NCI-H2107 treated with DMSO at 0.1 percent for 48 hours (cell line): ENCODE measurements around the gene PLA1A.
"Not testable (repeated sequence)": the region's sequence is repeated elsewhere in the genome, so short reads cannot be mapped to it uniquely, and the experiment has no call there.

Source experiments
- DNase-seq: peaks from one replicate; lab custom pipeline; 2025; ENCODE audit not compliant: unreplicated experiment; lab: John Stamatoyannopoulos, UW

The PLA1A gene

DNA sequence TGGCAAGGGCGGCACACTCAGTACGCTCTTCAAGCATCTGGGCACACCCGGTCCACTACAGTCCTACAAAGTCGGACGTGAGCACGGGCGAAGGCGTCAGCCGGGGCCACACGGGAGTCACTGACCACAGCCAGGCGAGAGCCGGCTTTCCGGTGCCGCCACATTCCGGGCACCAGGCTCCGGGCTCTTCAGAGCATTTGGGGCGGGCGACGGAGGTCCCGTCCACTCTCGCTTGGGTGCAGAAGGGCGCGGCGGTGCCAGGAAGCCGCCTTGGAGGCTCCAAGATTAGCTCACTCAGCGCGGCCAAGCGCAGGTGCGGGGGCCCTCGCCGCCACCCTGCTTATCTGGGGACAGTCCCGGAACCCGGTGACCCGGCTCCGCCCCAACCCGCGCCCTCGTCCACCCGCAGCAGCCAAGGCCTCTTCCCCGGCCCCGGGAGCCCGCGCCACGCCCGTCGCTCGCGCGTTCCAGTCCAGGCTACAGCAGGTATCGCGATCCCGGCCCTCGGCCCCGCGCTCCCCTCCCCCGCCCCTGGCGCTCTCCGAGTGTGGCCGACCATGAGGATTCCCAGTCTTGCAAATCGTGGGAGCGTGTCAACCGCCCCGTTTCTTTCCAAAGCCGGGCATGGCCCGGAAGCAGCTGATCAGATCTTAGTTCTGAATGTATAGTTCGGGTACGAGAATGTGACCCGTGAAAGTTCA is 18.2 kb upstream of the PLA1A start, which contains the start of gene ADPRH:
TSS of gene ADPRH (plus strand) at position 127 of the 701 bp plus-strand sequence. CDS start 2,678 bp downstream, outside the sequence.
- DNase-seq, result no peak

GRCh38 chr3:119580067-119580760 is 17.5 kb upstream of the PLA1A start:
- no peak for DNase-seq

- no peak for DNase-seq
These were observed 15.5 kb upstream of the PLA1A start for GRCh38 chr3:119582178-119582577.

- no peak for DNase-seq
These were observed 12.5 kb upstream of the PLA1A start for GRCh38 chr3:119585208-119585607.

DNA sequence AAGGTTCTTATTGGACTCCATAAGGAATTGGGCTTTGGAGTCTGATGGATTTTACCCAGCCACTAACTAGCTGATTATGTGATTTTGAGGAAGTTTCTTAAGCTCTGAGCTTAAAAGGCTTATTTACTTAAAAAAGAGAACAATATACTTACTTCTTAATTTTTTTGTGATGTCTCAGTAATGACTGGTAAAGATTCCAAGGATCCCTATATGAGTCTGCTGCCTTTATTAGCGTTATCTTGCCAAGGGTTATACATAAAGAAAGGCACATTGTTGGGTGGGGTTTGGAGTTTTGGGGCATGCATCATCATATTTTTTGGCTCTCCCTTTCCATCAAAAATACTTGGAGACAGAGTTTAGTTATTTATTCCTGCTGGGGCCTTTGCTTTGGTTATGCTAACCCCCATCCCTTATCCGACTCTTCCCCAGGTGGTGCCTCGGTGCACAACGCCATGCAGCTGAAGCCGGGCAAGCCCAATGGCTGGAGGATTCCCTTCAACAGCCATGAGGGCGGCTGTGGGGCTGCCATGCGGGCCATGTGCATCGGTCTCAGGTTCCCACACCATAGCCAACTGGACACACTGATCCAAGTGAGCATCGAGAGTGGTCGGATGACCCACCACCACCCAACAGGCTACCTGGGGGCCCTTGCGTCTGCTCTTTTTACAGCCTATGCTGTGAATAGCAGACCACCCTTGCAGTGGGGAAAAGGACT is 11.7 kb upstream of the PLA1A start:
- DNase-seq, result no peak

DNA sequence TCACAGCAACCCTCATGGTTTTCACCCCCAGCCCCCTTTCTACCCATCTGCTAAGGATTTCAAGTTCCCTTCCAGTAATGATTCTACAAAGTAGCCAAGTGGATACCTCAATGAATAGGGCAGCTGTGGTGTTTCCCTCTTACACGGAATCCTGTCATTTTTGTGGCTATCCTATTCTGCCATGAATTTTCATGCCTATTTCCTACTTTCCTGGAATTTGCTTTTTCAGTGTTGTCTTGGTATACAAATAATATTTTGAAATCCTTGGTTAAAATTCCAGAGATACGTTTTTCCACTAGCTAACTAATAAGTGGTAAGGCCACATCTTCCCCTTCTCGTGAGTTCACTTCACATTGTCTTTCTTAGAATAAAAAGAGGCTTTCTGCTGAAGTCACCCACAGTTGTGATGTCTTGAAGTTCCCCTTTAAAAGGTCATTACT is 10.9 kb upstream of the PLA1A start:
- DNase-seq, result no peak

- DNase-seq, result no peak
These were observed 9.6 kb upstream of the PLA1A start for GRCh38 chr3:119588112-119588511.

- no peak for DNase-seq
These were observed 8.4 kb upstream of the PLA1A start for GRCh38 chr3:119589102-119589773.

GRCh38 chr3:119590706-119591105 is 7.0 kb upstream of the PLA1A start:
- no peak for DNase-seq

GRCh38 chr3:119592861-119593260 is 4.8 kb upstream of the PLA1A start:
- DNase-seq, result no peak

- DNase-seq, result no peak
These were observed 3.6 kb upstream of the PLA1A start for GRCh38 chr3:119594066-119594465.

GRCh38 chr3:119594929-119595328 is 2.8 kb upstream of the PLA1A start:
- DNase-seq, result not testable (repeated sequence)

DNA sequence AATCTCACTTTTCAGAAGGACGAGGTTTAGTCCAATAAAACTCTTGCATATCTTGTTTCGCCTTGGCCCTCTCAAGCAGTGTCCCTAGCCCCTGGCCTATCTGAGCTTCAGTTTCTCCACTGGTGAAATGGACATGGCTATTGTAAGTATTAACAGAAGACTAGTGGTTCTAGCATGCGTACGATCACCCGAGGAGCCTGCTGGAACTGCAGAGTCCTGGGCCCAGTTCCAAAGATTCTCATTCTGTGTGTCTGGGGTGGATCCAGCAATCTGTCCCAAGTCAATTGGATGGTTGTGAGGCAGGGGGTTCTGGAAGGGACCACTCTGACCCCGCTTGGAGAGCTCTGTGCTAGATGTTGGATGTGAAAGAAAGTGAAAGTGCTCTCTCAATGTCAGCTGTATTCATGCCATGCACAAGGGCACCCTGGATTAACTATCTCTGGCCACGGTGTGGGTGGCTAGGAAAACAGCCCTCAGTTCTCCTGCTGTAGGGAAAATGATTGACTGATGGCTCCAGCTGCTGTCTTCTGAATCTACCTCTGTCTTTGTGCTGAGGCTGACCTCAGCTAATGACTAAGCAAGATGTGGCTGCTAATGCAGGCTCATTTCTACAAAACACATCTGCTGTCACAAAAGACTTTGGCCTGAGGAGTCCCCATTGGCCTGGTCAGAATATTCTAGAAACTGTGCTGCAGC is 1.9 kb upstream of the PLA1A start:
- no peak for DNase-seq

- DNase-seq, result no peak
These were observed 1.3 kb upstream of the PLA1A start for GRCh38 chr3:119596398-119596797.

- DNase-seq, result no peak
These were observed 869 bp downstream of the PLA1A start for GRCh38 chr3:119598410-119599098.

GRCh38 chr3:119599558-119600174 is 2.0 kb downstream of the PLA1A start:
- DNase-seq, result no peak

DNA sequence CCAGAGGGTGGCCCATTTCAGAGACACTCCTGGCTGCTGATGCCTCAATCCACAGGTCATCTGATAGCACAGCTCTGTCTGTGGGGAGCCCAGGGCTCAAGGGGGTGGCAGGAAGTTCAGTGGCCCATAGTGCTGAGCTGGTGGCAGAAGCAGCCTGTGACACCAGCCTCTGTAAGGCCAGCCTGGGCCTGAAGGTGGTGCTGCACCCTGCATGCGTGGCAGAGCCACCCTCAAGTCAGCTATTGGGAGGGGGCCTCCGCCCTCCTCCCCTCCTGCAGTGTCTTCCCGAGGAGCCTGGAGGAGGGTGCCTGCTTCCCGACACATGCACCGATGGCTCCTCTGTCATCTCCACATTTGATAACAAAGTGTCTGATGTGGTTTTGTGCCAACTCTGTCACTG is 3.0 kb downstream of the PLA1A start:
- DNase-seq, result no peak

- DNase-seq, result no peak
These were observed 3.5 kb downstream of the PLA1A start for GRCh38 chr3:119601154-119601553.

DNA sequence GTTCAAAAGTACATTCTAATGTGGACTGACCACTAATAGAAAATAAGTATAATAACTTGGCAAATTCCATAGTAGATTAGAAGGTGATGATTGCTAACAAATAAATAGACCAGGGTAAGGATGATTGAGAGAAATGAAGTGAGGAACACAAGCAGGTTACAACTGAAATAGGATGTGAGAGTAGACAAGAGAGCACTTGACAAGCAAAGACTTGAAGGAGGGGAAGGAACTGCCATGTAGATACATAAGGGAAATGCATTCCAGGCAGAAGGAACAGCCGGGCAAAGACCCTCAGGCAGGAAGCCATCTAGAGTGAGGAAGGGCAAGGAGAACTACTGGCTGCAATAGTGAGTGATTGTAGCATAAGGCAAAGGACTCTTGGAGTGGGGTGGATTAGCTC is 5.0 kb downstream of the PLA1A start:
- DNase-seq, result no peak

- DNase-seq, result no peak
These were observed 7.2 kb downstream of the PLA1A start for GRCh38 chr3:119604878-119605277.
